Renal cortex interstitium (tissue), 11 donors: Measurements from ENCODE around the gene TULP1. TPM values are rescaled to one million over a fixed set of nuclear protein-coding genes. Genes with fewer than 3 reads are reported as not detected.

ENCODE experiments used
- DNase-seq, 11 donors: peaks; one replicate each; pipeline ENCODE4 v3.0.0-alpha.2; 2013; ENCODE audit warnings: low read depth in 9 of 11, low spot score in 4 of 11; ENCODE audit errors: extremely low read depth in 1 of 11
- polyA plus RNA-seq, 3 donors: library from polyadenylated mRNA; unstranded; fragments of 120-200 nt; gene quantifications; one replicate each; pipeline ENCODE4 v1.2.1, GENCODE V29; 2013; ENCODE audit not compliant: insufficient read length in 3 of 3

Gene TULP1
- polyA plus RNA-seq, 3 donors, result 1.6 to 3.7 (median 3.1) TPM

DNA sequence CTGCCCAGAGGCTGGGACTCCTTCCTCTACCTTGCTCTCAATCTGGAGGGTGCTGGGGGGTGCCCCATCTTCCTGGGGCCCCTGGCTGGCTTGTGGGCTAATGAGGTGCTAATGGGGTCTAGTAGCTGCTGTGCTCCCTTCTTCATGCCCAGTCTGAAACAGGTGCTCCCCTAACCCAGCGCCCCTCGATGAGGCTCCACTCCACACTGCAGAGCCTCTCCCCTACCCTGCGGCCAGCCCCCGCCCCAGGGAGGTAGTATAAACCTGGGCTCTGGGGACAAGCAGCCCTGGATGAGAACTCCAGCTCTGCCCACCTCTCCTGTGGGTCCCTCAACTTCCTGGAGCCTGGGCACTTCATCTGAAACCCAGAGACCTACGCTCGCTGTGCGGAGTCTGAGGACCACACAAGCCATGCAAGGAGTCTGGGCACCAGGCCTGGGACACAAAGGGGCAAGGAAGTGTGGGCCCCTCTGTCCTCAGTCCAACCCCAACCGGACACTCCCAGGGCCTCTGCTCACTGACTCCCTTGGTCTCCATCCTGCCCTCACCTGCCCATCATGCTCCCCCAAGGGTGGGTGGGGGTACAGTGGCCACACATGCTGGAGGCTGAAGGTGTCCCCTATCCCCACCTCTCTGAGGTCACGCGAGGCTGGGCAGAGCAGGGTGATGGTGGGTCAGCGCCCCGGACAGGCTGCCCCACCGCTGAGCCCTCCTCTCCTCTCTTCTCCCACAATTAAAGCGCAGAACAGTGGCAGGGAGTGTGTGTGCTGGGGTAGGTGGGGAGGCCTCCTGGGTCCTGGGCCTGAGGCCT, 38.4 kb downstream of the TULP1 start:
- DNase-seq, result no peak

DNA sequence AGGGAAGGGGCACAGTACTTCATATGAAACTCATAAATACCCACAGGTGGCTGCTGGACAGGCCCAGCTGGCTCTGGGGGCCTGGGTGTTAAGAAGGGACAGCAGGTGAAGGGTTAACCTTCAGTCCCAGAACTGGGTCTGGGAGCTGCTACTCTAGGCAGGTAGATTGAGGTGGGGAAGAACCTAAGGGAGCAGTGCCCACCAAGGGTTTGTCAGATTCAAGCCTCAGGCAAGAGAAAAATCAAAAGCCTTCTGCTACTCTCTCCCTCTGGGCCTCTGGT, 38.9 kb downstream of the TULP1 start:
- no peak for DNase-seq

DNA sequence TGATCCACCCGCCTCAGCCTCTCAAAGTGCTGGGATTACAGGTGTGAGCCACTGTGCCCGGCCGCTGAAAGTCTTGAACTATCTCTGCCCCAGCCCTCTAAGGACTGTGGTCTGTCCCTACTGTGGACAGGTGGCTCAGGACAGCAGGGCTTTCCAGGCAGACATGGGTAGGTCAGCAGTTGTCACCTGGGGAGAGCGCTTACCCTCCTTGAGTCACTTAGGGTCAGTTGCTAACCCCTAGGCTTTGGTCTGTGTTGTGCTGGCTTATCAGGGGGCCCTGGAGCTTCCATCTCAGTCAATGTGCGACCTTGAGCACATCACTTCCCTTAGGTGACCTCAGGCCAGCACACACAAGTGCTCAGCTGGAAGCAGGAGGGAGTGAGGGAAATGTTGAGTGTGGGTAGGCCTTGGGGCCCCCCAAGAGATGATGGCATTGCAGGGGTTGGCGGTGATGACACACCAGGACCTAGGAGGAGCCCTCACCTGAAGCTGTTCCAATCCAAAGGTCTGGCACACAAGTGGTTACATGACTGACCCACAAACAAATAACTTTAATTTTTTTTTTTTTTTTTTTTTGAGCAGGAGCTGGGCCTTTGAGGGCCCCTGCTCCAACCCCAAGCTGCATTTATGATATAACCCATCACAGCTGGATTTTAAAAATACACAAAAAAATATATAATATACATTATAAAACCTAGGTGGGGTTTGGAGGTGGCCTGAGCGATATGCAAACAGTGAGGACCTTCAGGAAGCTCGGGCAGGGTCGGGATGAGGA, 39.4 kb downstream of the TULP1 start:
- no peak for DNase-seq

GRCh38 chr6:35471836-35472345, 40.8 kb downstream of the TULP1 start:
- DNase-seq, result no peak

- DNase-seq, result no peak
Measured at GRCh38 chr6:35470663-35471120, 42.0 kb downstream of the TULP1 start.

GRCh38 chr6:35469751-35470662, 42.7 kb downstream of the TULP1 start:
- no peak for DNase-seq

DNA sequence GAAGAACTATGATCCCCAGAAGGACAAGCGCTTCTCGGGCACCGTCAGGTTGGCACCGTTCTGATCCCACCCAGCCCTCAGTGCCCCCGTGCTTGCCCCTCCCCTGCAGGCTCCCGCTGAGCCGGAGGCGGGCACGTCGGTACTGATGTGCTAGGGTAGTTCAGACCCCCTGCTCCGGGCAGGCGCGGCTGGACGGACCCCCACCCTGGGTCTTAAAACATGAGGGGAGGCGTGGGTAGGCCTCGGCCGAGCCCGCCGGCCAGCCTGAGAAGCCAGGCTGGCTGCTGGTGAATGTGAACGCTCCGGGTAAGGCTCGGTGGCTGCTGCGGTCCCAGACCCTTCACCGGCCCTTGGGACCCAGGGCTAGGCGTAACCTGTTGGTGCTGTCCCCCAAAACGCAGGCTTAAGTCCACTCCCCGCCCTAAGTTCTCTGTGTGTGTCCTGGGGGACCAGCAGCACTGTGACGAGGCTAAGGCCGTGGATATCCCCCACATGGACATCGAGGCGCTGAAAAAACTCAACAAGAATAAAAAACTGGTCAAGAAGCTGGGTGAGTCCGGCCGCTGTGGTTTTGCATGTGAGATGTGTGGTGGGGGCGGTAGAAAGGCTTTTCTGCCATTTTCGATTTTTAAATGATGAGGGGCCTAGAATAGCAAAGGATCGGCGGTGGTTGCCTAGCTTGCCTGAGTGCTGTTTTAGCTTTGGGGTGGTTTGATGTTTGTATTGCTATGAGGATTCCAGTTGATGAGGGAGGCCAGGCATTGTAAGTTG, 43.5 kb downstream of the TULP1 start:
- no peak for DNase-seq

DNA sequence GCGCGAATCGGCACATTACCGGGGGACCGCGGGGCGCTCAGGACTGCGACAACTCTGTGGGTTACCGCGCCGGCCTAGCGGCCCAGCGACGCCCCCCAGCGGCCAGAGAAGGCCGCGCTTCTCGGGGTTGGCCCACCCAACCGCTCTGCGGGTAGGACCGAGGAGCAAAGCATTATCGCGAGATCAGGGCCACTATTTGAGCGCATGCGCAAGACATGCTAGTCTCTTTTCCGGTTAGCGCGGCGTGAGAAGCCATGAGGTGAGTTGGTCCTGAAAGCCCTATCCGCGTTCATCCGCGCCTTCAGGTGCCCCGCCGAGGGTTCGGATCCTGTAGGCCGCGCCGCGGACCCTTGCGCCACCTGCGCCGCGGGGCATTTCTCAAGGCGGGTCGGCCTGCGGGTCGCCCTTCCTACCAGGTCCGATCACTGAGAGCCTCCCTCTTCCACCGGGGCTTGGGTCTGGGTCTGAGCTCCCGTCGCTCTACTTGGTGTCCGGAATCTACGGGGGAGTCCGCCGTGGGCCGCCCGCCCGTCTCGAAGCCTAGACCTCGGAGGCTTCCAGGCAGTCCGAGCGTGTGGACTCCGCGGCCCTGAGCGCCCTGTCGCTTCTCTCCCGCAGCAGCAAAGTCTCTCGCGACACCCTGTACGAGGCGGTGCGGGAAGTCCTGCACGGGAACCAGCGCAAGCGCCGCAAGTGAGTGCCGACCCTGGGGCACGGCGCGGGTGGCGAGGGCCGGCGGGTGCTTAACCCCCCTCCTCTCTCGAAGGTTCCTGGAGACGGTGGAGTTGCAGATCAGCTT, 44.3 kb downstream of the TULP1 start, which contains the start of gene RPL10A:
TSS of gene RPL10A (plus strand) at position 221 of the 799 bp plus-strand sequence. CDS start at position 255, 34 bp downstream.
- peak; percentile 95 to 98 (median 96) for DNase-seq

DNA sequence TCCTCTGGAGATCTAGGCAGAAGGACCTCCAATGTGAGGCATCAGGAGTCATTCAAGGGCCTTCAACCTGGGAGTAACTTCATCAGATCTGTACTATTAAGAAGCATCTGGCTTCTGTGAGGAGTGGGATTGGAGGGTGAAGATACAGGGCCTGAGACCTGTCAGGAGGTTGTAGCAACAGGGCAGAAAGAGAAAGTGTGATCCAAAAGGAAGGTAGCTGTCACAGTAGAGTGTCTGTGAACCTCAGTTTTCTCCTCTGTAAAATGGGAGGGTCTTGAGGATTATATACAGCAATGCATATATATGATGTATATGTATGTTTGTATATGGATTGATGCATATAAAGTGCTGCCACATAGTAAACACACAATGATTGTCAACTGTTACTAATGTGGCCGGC, 47.0 kb downstream of the TULP1 start:
- DNase-seq, result no peak

- DNase-seq, result no peak
Measured at GRCh38 chr6:35463292-35463691, 49.4 kb downstream of the TULP1 start.

DNA sequence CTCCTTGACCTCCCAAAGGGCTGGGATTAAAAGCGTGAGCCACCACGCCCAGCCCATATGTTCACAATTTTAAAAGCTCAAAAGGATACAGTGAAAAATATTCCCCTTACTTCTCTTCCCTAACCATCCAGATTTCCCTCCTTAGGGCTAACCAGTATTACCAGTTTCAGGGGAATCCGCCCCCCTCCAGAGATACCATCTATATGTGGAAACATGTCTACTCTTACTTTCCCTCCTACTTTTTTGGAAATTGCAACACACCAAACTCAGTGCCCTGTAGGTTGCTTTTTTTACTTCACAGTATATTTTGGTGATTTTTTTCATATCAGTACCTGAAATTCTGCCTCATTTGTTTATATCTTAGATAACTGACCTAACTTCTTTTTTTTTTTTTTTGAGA, 51.4 kb downstream of the TULP1 start:
- no peak for DNase-seq

GRCh38 chr6:35457907-35458306, 54.8 kb downstream of the TULP1 start:
- DNase-seq, result no peak

DNA sequence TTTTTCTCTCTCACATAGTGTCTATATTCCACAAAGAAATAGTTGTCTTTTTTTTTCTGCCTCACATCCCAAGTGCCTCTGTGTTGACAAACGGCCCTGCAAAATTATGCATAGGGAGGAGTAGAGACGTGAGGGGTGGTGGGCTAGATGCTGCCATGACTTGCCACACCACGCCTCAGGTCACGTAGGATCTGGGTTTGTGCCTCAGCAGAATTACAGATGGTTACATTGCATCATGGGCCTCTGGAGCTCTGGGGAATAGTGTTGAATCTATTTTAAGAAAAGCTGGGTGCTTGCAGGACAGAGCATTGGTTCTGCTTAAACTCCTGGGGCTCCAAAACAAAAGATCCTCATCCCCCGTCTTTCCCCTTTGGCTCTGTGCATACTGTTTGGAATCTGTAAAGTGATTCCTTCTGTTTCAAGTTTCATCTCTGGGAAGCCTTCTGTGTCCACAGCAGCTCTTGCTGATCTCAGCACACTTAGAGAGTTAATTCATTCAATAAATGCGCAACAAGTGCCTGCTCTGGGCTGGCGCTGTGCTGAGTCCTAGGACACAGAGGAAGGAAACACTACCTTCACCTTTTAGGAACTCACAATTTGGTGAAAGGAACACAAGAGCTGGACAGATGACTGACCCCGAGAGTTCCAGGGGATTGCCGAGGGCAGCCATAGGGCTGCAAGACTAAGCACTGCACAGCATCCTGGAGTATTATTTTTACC, 58.1 kb downstream of the TULP1 start:
- DNase-seq, result no peak

DNA sequence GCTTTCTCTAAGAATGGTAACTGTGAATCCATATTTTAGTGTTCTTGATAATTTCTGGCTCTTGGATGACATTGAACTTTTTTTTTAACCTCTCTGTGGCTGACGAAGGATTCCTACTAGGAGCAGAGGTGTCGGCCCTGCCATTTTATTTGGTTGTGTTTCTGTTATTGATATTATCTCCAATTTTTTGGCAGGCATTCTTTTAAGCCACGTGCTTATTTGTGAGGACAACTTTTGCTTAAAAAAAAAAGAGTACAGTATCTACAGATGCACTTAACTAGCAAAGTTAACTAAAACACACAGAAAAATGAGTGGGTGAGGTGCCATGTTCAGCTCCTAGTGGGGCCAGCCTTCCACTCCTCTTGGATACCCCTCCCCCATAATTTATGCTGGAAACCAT, 59.5 kb downstream of the TULP1 start:
- no peak for DNase-seq

GRCh38 chr6:35452183-35453090, 60.3 kb downstream of the TULP1 start, which contains the start of gene FANCE:
Gene FANCE, plus strand, starts transcription at chr6:35452338. Its CDS starts 208 bp downstream, at chr6:35452546.
- DNase-seq, result peak; percentile 72 to 94 (median 90)
